ENCODE measurements around the gene MRPL22.

MRPL22 gene

DNA sequence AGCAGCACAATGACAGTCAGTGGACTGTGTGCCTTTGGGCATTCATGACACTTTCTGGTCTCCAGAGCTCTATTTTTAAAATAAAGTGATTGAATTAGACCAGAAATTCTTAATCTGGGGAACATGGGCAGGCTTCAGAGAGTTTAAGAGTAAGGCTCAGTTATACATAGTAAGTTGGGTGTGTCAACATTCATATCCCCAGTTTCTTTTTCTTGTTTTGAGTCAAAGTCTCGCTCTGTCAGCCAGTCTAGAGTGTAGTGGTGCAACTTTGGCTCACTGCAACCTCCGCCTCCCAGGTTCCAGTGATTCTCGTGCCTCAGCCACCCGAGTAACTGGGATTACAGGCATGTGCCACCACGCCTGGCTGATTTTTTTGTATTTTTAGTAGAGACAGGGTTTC is 59.0 kb downstream of the MRPL22 start:
- no peak for TF ChIP-seq YY1 (IDR thresholded peaks at IDR 0.05; ENCODE audit: low read depth)
- TF ChIP-seq RAD21 (IDR thresholded peaks at IDR 0.05; ENCODE audit: low read depth), result no peak
- no peak for TF ChIP-seq NFIC (IDR thresholded peaks at IDR 0.05)
- TF ChIP-seq, protein P1, sequence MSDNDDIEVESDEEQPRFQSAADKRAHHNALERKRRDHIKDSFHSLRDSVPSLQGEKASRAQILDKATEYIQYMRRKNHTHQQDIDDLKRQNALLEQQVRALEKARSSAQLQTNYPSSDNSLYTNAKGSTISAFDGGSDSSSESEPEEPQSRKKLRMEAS (IDR thresholded peaks at IDR 0.05), result no peak
- TF ChIP-seq TEAD4 (IDR thresholded peaks at IDR 0.05), result no peak
- TF ChIP-seq FOXM1 (IDR thresholded peaks at IDR 0.05; ENCODE audit: borderline replicate concordance, low read depth), result no peak
- TF ChIP-seq CEBPB (IDR thresholded peaks at IDR 0.05), result no peak
- TF ChIP-seq CREB1 (IDR thresholded peaks at IDR 0.05; ENCODE audit: low read depth), result no peak
- TF ChIP-seq USF1 (IDR thresholded peaks at IDR 0.05), result no peak
- no peak for TF ChIP-seq EP300 (IDR thresholded peaks at IDR 0.05; ENCODE audit: borderline replicate concordance)
- no peak for TF ChIP-seq TCF12 (IDR thresholded peaks at IDR 0.05; ENCODE audit: low read depth)
- no peak for TF ChIP-seq ZBTB7A (IDR thresholded peaks at IDR 0.05; ENCODE audit: low read depth)
- no peak for TF ChIP-seq EGR1 (IDR thresholded peaks at IDR 0.05)
- no peak for TF ChIP-seq TAF1 (IDR thresholded peaks at IDR 0.05; ENCODE audit: low read depth)
- TF ChIP-seq REST (IDR thresholded peaks at IDR 0.05; ENCODE audit: low read depth), result no peak

GRCh38 chr5:155001523-155001922 is 60.6 kb downstream of the MRPL22 start:
- TF ChIP-seq YY1 (IDR thresholded peaks at IDR 0.05; ENCODE audit: low read depth) (no peak), RAD21 (IDR thresholded peaks at IDR 0.05; ENCODE audit: low read depth) (no peak), EGR1 (IDR thresholded peaks at IDR 0.05) (no peak), EP300 (IDR thresholded peaks at IDR 0.05; ENCODE audit: borderline replicate concordance) (no peak), NFIC (IDR thresholded peaks at IDR 0.05) (no peak)
- TF ChIP-seq, protein P1 (IDR thresholded peaks at IDR 0.05), result no peak

DNA sequence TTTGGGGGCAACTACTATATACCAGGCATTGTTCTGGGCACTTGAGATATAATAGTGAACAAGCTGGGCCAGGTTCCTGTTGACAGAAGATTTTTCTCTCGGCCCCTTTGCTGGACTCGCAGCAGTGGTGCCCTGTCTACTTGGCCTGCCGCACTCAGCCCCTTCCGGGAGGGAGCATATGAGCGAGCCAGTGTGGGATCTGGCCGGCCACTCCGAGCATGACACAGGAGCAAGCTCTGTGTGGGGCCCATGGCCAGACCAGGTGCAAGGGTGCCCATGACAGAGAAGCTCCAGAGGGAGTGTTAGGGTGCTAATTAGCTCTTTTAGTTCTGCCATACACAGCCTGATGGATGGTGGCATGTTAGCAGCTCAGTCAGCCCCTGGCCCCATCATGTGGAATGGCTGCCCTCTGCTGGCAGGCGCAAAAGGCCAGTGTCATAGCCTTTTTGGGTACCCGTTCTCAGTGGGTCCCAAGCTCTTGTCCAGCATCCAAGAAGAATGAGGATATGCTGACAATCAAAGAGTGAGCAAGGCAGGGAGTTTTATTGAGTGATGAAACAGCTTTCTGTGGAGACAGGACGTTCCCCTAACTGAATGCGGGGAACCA is 63.4 kb downstream of the MRPL22 start:
- no peak for TF ChIP-seq USF1 (IDR thresholded peaks at IDR 0.05)
- no peak for TF ChIP-seq EP300 (IDR thresholded peaks at IDR 0.05; ENCODE audit: borderline replicate concordance)
- TF ChIP-seq RAD21 (IDR thresholded peaks at IDR 0.05; ENCODE audit: low read depth), result peak; percentile 78
- TF ChIP-seq YY1 (IDR thresholded peaks at IDR 0.05; ENCODE audit: low read depth), result no peak

DNA sequence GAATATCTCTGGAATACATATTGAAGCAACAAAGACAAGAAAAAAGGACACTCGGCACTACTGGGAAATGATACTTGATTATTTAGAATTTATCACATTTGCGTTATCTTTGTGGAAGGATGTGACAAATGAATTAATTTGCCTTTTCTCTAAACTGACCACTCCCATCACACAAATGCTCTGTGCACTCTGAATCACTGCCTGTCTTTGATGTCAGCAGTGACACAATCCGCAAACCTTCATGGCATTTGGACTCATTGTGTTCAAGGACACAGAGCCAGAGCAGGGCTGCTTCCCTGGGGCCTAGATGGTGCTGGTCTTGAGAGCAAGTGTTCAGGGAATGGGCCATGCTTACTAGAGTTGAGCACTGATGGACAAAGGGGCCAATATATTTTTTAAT is 67.8 kb downstream of the MRPL22 start:
- TF ChIP-seq TEAD4 (IDR thresholded peaks at IDR 0.05) (no peak), TAF1 (IDR thresholded peaks at IDR 0.05; ENCODE audit: low read depth) (no peak), EP300 (IDR thresholded peaks at IDR 0.05; ENCODE audit: borderline replicate concordance) (no peak), USF1 (IDR thresholded peaks at IDR 0.05) (no peak), REST (IDR thresholded peaks at IDR 0.05; ENCODE audit: low read depth) (no peak), TCF12 (IDR thresholded peaks at IDR 0.05; ENCODE audit: low read depth) (no peak)

DNA sequence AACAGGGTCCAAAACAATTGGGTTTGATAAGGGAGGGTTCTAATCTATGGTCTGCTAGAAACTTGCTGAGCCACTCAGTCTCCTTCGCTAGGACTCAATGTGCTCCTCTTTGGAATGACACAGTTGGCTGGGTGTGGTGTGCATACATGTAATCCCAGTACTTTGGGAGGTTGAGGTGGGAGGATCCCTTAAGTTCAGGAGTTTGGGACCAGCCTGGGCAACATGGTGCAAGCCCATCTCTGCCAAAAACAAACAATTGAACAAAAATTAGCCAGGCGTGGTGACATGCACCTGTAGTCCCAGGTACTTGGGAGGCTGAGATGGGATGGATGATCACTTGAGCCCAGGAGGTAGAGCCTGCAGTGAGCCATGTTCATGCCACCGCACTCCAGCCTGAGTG is 70.0 kb downstream of the MRPL22 start:
- no peak for TF ChIP-seq USF1 (IDR thresholded peaks at IDR 0.05)
- no peak for TF ChIP-seq YY1 (IDR thresholded peaks at IDR 0.05; ENCODE audit: low read depth)
- no peak for TF ChIP-seq CREB1 (IDR thresholded peaks at IDR 0.05; ENCODE audit: low read depth)
- TF ChIP-seq NFIC (IDR thresholded peaks at IDR 0.05), result no peak
- TF ChIP-seq CEBPB (IDR thresholded peaks at IDR 0.05), result no peak
- no peak for TF ChIP-seq TAF1 (IDR thresholded peaks at IDR 0.05; ENCODE audit: low read depth)
- TF ChIP-seq REST (IDR thresholded peaks at IDR 0.05; ENCODE audit: low read depth), result no peak
